Loucy (cell line): ENCODE results near the gene CAMK2D.

ENCODE experiments used
- EZH2phosphoT487 ChIP-seq: fragments of 200-600 bp; IDR thresholded peaks from 2 replicates; pipeline ENCODE4 v1.6.1; 2018; ENCODE audit warnings: antibody characterized with exemption, mild to moderate bottlenecking, moderate library complexity, borderline replicate concordance
- TF ChIP-seq, protein P1 (sequence below): fragments of 200-600 bp; sonication (generic); conservative IDR thresholded peaks from 2 replicates; pipeline ENCODE4 v1.5.1; 2014; ENCODE audit warnings: mild to moderate bottlenecking, antibody characterized with exemption, low read length

DNA sequence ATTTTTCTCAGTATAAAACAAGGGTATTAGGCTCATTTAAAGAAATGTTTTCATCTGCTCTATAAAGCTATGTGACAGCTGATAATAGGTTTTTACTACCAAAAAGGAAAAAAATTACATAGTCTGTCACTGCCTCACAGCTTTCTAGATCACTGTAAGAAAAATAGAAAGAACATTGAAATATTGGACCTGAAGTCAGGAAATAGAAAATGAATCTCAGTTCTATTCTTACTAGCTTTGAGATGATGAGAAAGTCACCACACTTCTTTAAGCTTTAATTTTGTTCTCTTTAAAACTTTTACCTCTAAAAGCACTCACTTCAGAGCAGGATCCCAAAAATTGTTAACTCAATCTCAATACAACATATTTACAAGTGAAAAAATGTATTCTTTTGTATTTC, 45.3 kb upstream of the CAMK2D start:
- TF ChIP-seq, protein P1, sequence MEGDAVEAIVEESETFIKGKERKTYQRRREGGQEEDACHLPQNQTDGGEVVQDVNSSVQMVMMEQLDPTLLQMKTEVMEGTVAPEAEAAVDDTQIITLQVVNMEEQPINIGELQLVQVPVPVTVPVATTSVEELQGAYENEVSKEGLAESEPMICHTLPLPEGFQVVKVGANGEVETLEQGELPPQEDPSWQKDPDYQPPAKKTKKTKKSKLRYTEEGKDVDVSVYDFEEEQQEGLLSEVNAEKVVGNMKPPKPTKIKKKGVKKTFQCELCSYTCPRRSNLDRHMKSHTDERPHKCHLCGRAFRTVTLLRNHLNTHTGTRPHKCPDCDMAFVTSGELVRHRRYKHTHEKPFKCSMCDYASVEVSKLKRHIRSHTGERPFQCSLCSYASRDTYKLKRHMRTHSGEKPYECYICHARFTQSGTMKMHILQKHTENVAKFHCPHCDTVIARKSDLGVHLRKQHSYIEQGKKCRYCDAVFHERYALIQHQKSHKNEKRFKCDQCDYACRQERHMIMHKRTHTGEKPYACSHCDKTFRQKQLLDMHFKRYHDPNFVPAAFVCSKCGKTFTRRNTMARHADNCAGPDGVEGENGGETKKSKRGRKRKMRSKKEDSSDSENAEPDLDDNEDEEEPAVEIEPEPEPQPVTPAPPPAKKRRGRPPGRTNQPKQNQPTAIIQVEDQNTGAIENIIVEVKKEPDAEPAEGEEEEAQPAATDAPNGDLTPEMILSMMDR: no peak
- no peak for TF ChIP-seq EZH2phosphoT487
